PC-3 (cell line): ENCODE measurements around the gene MCAT. TPM values are rescaled to one million over a fixed set of nuclear protein-coding genes. Genes with fewer than 3 reads are reported as not detected.

ENCODE experiments used
- ATAC-seq: fragments of 200-7000 bp; cut with Tn5 transposase; 2 replicates; pipeline ENCODE4 v1.9.1; 2020; ENCODE audit warnings: mild to moderate bottlenecking, moderate library complexity
- BruUV-seq: library from RNA; stranded (reverse); fragments of 400-500 nt; replicated peaks from 2 replicates; lab custom pipeline; 2021; lab: Mats Ljungman, UMichigan
- CTCF ChIA-PET: fragments of 300-600 bp; sonication (Branson Sonifier 250); formaldehyde crosslinking; loops from one replicate; lab custom pipeline; 2022; ENCODE audit warnings: antibody characterized with exemption; lab: Charles Lee
- POLR2A ChIA-PET: fragments of 300-600 bp; sonication (Branson Sonifier 250); formaldehyde crosslinking; loops from one replicate; lab custom pipeline; 2022; ENCODE audit warnings: antibody characterized with exemption; ENCODE audit not compliant: unreplicated experiment; lab: Charles Lee
- DNase-seq: peaks from one replicate; pipeline ENCODE4 v3.0.0-alpha.2; 2015
- H2AFZ ChIP-seq: fragments of 300-600 bp; sonication (generic); 2 replicates; pipeline ENCODE4 v1.6.0; 2016; ENCODE audit warnings: antibody characterized with exemption, low read length
- H3F3A ChIP-seq: fragments of 300-600 bp; sonication (generic); one replicate; pipeline ENCODE4 v1.6.0; 2017; ENCODE audit warnings: antibody characterized with exemption, low read length, control low read depth, mild to moderate bottlenecking; ENCODE audit not compliant: unreplicated experiment
- H3K27ac ChIP-seq: fragments of 300-600 bp; sonication (generic); 2 replicates; pipeline ENCODE4 v1.5.1; 2016; ENCODE audit warnings: mild to moderate bottlenecking, low read length
- H3K27me3 ChIP-seq: fragments of 300-600 bp; sonication (generic); 2 replicates; pipeline ENCODE4 v1.6.1; 2016; ENCODE audit warnings: low read length, mixed read lengths
- H3K36me3 ChIP-seq: fragments of 300-600 bp; sonication (generic); 2 replicates; pipeline ENCODE4 v1.6.1; 2016; ENCODE audit warnings: low read depth, mixed run types, low read length, mixed read lengths
- H3K4me1 ChIP-seq: fragments of 300-600 bp; sonication (generic); 2 replicates; pipeline ENCODE4 v1.5.1; 2016; ENCODE audit warnings: low read length; ENCODE audit not compliant: insufficient read depth
- H3K4me2 ChIP-seq: fragments of 300-600 bp; sonication (generic); 2 replicates; pipeline ENCODE4 v1.6.0; 2016; ENCODE audit warnings: low read length
- H3K4me3 ChIP-seq: fragments of 300-600 bp; sonication (generic); 2 replicates; pipeline ENCODE4 v1.5.1; 2016; ENCODE audit warnings: mild to moderate bottlenecking, low read length, mixed read lengths
- H3K79me2 ChIP-seq: fragments of 300-600 bp; sonication (generic); 2 replicates; pipeline ENCODE4 v1.6.1; 2017; ENCODE audit warnings: low read length, mixed read lengths
- H3K9ac ChIP-seq: fragments of 300-600 bp; sonication (generic); 2 replicates; pipeline ENCODE4 v1.6.0; 2016; ENCODE audit warnings: mild to moderate bottlenecking, low read length
- H3K9me2 ChIP-seq: fragments of 300-600 bp; sonication (generic); replicated peaks from 2 replicates; pipeline ENCODE4 v1.6.1; 2016; ENCODE audit warnings: mixed run types, low read length, mixed read lengths
- H3K9me3 ChIP-seq: fragments of 300-600 bp; sonication (generic); 2 replicates; pipeline ENCODE4 v1.6.1; 2016; ENCODE audit warnings: low read length, mixed read lengths
- H4K20me1 ChIP-seq: fragments of 300-600 bp; sonication (generic); 2 replicates; pipeline ENCODE4 v1.6.1; 2016; ENCODE audit warnings: low read length, mixed read lengths
- EZH2 ChIP-seq: fragments of 300-600 bp; sonication (generic); IDR thresholded peaks from one replicate; pipeline ENCODE4 v1.6.1; 2017; ENCODE audit warnings: antibody characterized with exemption, mild to moderate bottlenecking, low read length; ENCODE audit not compliant: unreplicated experiment
- EZH2phosphoT487 ChIP-seq: fragments of 300-600 bp; sonication (generic); IDR thresholded peaks from 2 replicates; pipeline ENCODE4 v1.6.1; 2018; ENCODE audit warnings: mild to moderate bottlenecking, antibody characterized with exemption, low read length, borderline replicate concordance
- intact Hi-C: fragments of 100-400 bp; cut with micrococcal nuclease; formaldehyde crosslinking; loops from 2 replicates; pipeline ENCODE4 v1.9.0; 2023
- total RNA-seq: library from RNA; depleted of rRNA; stranded (reverse); fragments of >200 nt; gene quantifications from 2 replicates; pipeline ENCODE4 v1.2.3, GENCODE V29; 2014
- TF ChIP-seq, protein P1 (sequence below): fragments of 300-600 bp; sonication (generic); conservative IDR thresholded peaks from 2 replicates; pipeline ENCODE4 v1.5.1; 2017; ENCODE audit warnings: antibody characterized with exemption, low read depth, mild to moderate bottlenecking, low read length

Gene MCAT
- total RNA-seq, 1 experiment from 2014 or later, result 29.2 TPM

DNA sequence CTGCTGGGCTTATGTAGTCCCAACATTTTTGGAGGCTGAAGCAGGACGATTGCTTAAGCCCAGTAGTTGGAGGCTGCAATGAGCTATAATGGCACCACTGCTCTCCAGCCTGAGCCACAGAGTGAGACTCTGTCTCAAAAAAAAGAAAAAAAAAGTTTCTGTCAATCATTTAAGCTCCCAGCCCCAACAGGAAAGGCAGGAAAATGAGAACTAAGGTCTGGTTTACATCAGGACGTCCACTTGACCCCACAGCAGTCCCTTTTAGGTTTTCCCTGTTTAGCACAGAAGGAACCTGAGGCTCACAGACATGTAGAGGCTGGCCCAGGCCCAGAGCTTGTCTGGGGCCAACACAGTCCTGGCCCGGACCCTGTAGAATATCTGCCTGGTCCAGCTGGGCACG is 44.8 kb downstream of the MCAT start:
- no peak overlapping the region for H3K4me2 ChIP-seq
- POLR2A ChIA-PET, result interaction anchor here (0.7 kb wide), 1 partner anchor 124 kb away, joined by 3 read pairs; no protein-coding TSS in a partner anchor
- TF ChIP-seq, protein P1, sequence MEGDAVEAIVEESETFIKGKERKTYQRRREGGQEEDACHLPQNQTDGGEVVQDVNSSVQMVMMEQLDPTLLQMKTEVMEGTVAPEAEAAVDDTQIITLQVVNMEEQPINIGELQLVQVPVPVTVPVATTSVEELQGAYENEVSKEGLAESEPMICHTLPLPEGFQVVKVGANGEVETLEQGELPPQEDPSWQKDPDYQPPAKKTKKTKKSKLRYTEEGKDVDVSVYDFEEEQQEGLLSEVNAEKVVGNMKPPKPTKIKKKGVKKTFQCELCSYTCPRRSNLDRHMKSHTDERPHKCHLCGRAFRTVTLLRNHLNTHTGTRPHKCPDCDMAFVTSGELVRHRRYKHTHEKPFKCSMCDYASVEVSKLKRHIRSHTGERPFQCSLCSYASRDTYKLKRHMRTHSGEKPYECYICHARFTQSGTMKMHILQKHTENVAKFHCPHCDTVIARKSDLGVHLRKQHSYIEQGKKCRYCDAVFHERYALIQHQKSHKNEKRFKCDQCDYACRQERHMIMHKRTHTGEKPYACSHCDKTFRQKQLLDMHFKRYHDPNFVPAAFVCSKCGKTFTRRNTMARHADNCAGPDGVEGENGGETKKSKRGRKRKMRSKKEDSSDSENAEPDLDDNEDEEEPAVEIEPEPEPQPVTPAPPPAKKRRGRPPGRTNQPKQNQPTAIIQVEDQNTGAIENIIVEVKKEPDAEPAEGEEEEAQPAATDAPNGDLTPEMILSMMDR, result no peak
- TF ChIP-seq EZH2phosphoT487, result no peak
- TF ChIP-seq EZH2, result no peak
- ATAC-seq (no peak), DNase-seq (no peak)
- H3K9me3 ChIP-seq, result no peaks in the 10 kb centered on the region
- no peaks in the 10 kb centered on the region for H3K27me3 ChIP-seq
- no peak overlapping the region for H2AFZ ChIP-seq
- no peaks in the 10 kb centered on the region for H3K36me3 ChIP-seq
- H3K79me2 ChIP-seq, result no peaks in the 10 kb centered on the region
- peaks cover 9% of the 10 kb centered on the region for H3K4me1 ChIP-seq
- no peaks in the 10 kb centered on the region for H4K20me1 ChIP-seq
- no peak overlapping the region for H3K27ac ChIP-seq
- no TSS peak for BruUV-seq
- intact Hi-C loops, result loop anchor here (10.0 kb wide), 1 partner anchor 234 kb away; no protein-coding TSS in a partner anchor
- no peaks in the 10 kb centered on the region for H3K9me2 ChIP-seq
- CTCF ChIA-PET, result no interaction called here
- no peak overlapping the region for H3K9ac ChIP-seq
- H3K4me3 ChIP-seq, result no peak overlapping the region
- no peaks in the 10 kb centered on the region for H3F3A ChIP-seq

DNA sequence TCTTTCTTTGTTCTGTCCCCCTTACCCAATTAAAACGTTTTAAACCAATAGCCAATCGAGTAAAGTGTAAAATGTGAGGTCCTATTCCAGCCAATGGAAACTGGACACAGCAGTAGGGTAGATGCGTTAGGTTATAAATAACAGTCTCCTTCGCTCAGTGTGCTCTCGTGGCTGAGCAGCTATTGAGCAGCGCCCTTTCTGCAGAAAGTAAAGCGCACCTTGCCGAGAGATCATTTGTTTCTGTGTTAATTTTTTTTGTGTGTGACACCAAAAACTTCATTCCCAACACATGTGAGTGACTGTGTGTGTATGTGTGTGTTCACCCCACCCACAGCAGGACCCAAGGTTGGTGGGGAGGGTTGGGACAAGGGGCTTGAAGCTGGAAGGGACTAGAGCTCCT is 46.8 kb downstream of the MCAT start:
- CTCF ChIA-PET, result no interaction called here
- ATAC-seq (no peak), DNase-seq (no peak)
- Histone ChIP-seq H3K9me2 (no peaks in the 10 kb centered on the region), H3K4me3 (no peak overlapping the region), H3K79me2 (no peaks in the 10 kb centered on the region), H3F3A (no peaks in the 10 kb centered on the region), H3K4me2 (no peak overlapping the region), H3K9me3 (no peaks in the 10 kb centered on the region), H3K4me1 (peaks cover 9% of the 10 kb centered on the region), H3K9ac (no peak overlapping the region), H3K36me3 (no peaks in the 10 kb centered on the region), H2AFZ (no peak overlapping the region), H4K20me1 (no peaks in the 10 kb centered on the region), H3K27me3 (no peaks in the 10 kb centered on the region), H3K27ac (no peak overlapping the region)
- TF ChIP-seq, protein P1, result no peak
- TF ChIP-seq EZH2phosphoT487, result no peak
- no peak for TF ChIP-seq EZH2
- POLR2A ChIA-PET, result no interaction called here
- no TSS peak for BruUV-seq
- intact Hi-C loops, result loop anchor here (10.0 kb wide), 1 partner anchor 232 kb away; no protein-coding TSS in a partner anchor

DNA sequence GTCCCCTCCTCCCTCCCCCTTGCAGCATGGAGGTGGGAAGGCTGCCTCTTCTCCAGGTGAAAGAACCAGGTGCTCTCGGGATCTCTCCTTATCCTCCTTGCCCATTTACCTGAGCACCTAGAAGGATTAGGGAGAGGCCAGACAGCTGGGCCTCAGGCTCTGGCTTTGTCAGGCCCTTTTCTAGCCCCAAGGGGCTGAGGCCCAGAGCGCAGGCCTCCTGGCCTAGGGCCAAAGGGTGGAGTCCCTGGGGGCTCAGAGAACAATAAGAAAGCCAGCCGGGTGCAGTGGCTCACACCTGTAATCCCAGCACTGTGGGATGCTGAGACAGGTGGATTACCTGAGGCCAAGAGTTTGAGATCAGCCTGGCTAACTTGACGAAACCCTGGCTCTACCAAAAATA is 48.6 kb downstream of the MCAT start:
- ATAC-seq, result no peak
- intact Hi-C loops, result loop anchor here (10.0 kb wide), 1 partner anchor 230 kb away; no protein-coding TSS in a partner anchor
- no peaks in the 10 kb centered on the region for H3K9me3 ChIP-seq
- no peaks in the 10 kb centered on the region for H3K9me2 ChIP-seq
- no peaks in the 10 kb centered on the region for H4K20me1 ChIP-seq
- H3K79me2 ChIP-seq, result no peaks in the 10 kb centered on the region
- H3F3A ChIP-seq, result no peaks in the 10 kb centered on the region
- peaks cover 9% of the 10 kb centered on the region for H3K4me1 ChIP-seq
- DNase-seq, result no peak
- H3K36me3 ChIP-seq, result no peaks in the 10 kb centered on the region
- H2AFZ ChIP-seq, result no peak overlapping the region
- peak overlapping the region; percentile 57 for H3K27ac ChIP-seq
- POLR2A ChIA-PET, result interaction anchor here (0.6 kb wide), 1 partner anchor 33 kb away, joined by 5 read pairs; no protein-coding TSS in a partner anchor
- no TSS peak for BruUV-seq
- H3K4me3 ChIP-seq, result no peak overlapping the region
- no peak for TF ChIP-seq EZH2
- no peak for TF ChIP-seq EZH2phosphoT487
- TF ChIP-seq, protein P1, result no peak
- H3K9ac ChIP-seq, result no peak overlapping the region
- H3K4me2 ChIP-seq, result 0 out of 2 replicates have a peak overlapping the region, but pooled peaks have one; percentile 38
- CTCF ChIA-PET, result interaction anchor here (0.6 kb wide), 1 partner anchor 340 kb away, joined by 3 read pairs; no protein-coding TSS in a partner anchor
- no peaks in the 10 kb centered on the region for H3K27me3 ChIP-seq
